Measurements from ENCODE around the gene ROMO1. TPM values are rescaled to one million over a fixed set of nuclear protein-coding genes. Genes with fewer than 3 reads are reported as not detected.
"Not testable (repeated sequence)": the region's sequence is repeated elsewhere in the genome, so short reads cannot be mapped to it uniquely, and the experiment has no call there.

The ROMO1 gene
- polyA plus RNA-seq, 1 donor from 2014 or later, result 514 TPM

DNA sequence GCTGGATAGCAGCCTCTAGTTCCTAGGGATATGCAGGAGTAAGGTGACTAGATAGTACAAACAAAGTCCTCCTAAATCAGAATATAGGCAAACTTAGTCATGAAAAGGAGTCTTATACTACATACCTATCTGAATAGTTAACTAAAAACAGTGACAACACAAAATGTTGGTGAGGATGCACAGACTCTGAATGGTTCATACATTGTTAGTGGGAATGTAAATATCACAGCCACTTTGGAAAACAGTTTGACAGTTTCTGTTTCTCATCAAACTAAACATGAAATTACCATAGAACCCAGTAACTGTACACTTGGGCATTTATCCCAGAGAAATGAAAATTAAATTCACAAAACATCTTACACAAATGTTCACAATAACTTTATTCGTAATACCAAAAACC, 17.2 kb upstream of the ROMO1 start:
- no peak overlapping the region for H3K4me3 ChIP-seq (ENCODE audit: low read length)
- no peak overlapping the region for H3K4me2 ChIP-seq (ENCODE audit: low read length)
- no peaks in the 10 kb centered on the region for H3K9me3 ChIP-seq (ENCODE audit: low read length)
- no peak overlapping the region for H3K9ac ChIP-seq (ENCODE audit: low read length)
- no peak overlapping the region for H3K27ac ChIP-seq (ENCODE audit: low read length)
- H3K36me3 ChIP-seq (ENCODE audit: insufficient read depth, low read length), result peaks cover 5% of the 10 kb centered on the region
- no peaks in the 10 kb centered on the region for H3K27me3 ChIP-seq (ENCODE audit: insufficient read depth, low read depth, low read length)
- no peak overlapping the region for H2AFZ ChIP-seq (ENCODE audit: low read depth, low read length)
- H4K20me1 ChIP-seq (ENCODE audit: insufficient read depth), result no peaks in the 10 kb centered on the region
- no peaks in the 10 kb centered on the region for H3K9me2 ChIP-seq (ENCODE audit: insufficient read depth, low read length)
- TF ChIP-seq TAF1 (IDR thresholded peaks at IDR 0.05; ENCODE audit: low read depth), result no peak
- TF ChIP-seq SMC3 (conservative IDR thresholded peaks at IDR 0.05; ENCODE audit: poor library complexity), result no peak
- TF ChIP-seq, protein P1, sequence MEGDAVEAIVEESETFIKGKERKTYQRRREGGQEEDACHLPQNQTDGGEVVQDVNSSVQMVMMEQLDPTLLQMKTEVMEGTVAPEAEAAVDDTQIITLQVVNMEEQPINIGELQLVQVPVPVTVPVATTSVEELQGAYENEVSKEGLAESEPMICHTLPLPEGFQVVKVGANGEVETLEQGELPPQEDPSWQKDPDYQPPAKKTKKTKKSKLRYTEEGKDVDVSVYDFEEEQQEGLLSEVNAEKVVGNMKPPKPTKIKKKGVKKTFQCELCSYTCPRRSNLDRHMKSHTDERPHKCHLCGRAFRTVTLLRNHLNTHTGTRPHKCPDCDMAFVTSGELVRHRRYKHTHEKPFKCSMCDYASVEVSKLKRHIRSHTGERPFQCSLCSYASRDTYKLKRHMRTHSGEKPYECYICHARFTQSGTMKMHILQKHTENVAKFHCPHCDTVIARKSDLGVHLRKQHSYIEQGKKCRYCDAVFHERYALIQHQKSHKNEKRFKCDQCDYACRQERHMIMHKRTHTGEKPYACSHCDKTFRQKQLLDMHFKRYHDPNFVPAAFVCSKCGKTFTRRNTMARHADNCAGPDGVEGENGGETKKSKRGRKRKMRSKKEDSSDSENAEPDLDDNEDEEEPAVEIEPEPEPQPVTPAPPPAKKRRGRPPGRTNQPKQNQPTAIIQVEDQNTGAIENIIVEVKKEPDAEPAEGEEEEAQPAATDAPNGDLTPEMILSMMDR (IDR thresholded peaks at IDR 0.05; ENCODE audit: poor library complexity, severe bottlenecking), result no peak
- TF ChIP-seq, protein P2, sequence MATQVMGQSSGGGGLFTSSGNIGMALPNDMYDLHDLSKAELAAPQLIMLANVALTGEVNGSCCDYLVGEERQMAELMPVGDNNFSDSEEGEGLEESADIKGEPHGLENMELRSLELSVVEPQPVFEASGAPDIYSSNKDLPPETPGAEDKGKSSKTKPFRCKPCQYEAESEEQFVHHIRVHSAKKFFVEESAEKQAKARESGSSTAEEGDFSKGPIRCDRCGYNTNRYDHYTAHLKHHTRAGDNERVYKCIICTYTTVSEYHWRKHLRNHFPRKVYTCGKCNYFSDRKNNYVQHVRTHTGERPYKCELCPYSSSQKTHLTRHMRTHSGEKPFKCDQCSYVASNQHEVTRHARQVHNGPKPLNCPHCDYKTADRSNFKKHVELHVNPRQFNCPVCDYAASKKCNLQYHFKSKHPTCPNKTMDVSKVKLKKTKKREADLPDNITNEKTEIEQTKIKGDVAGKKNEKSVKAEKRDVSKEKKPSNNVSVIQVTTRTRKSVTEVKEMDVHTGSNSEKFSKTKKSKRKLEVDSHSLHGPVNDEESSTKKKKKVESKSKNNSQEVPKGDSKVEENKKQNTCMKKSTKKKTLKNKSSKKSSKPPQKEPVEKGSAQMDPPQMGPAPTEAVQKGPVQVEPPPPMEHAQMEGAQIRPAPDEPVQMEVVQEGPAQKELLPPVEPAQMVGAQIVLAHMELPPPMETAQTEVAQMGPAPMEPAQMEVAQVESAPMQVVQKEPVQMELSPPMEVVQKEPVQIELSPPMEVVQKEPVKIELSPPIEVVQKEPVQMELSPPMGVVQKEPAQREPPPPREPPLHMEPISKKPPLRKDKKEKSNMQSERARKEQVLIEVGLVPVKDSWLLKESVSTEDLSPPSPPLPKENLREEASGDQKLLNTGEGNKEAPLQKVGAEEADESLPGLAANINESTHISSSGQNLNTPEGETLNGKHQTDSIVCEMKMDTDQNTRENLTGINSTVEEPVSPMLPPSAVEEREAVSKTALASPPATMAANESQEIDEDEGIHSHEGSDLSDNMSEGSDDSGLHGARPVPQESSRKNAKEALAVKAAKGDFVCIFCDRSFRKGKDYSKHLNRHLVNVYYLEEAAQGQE (IDR thresholded peaks at IDR 0.05; ENCODE audit: borderline replicate concordance), result no peak
- no peak for TF ChIP-seq POLR2AphosphoS5 (IDR thresholded peaks at IDR 0.05)
- no peak for TF ChIP-seq EP300 (conservative IDR thresholded peaks at IDR 0.05; ENCODE audit: poor library complexity, severe bottlenecking)
- no peak for TF ChIP-seq EZH2 (IDR thresholded peaks at IDR 0.05; ENCODE audit: borderline replicate concordance, insufficient read depth, low read length, poor library complexity, severe bottlenecking)
- TF ChIP-seq MXI1 (conservative IDR thresholded peaks at IDR 0.05; ENCODE audit: poor library complexity, severe bottlenecking), result no peak
- TF ChIP-seq RAD21 (conservative IDR thresholded peaks at IDR 0.05), result no peak
- no peaks in the 10 kb centered on the region for H3K79me2 ChIP-seq (replicated peaks; ENCODE audit: insufficient read depth, low read length)
- no peaks in the 10 kb centered on the region for H3F3A ChIP-seq (ENCODE audit: insufficient read depth, low read length, poor library complexity, severe bottlenecking)

DNA sequence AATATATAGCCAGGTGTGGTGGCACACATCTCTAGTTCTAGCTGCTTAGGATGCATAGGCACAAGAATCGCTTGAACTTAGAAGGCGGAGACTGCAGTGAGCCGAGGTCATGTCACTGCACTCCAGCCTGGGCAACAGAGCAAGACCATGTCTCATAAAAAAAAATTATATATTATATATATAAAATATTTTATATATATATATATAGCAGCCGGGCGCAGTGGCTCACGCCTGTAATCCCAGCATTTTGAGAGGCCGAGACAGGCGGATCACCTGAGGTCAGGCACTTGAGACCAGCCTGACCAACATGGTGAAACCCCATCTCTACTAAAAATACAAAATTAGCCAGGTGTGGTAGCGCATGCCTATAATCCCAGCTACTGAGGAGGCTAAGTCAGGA, 13.8 kb upstream of the ROMO1 start:
- not testable (repeated sequence) for H3K9ac ChIP-seq (ENCODE audit: low read length); H3K9me3 ChIP-seq (ENCODE audit: low read length); H3K79me2 ChIP-seq (replicated peaks; ENCODE audit: insufficient read depth, low read length); H3K27ac ChIP-seq (ENCODE audit: low read length); H3K4me3 ChIP-seq (ENCODE audit: low read length); H3K9me2 ChIP-seq (ENCODE audit: insufficient read depth, low read length); H3K36me3 ChIP-seq (ENCODE audit: insufficient read depth, low read length); H3F3A ChIP-seq (ENCODE audit: insufficient read depth, low read length, poor library complexity, severe bottlenecking); H2AFZ ChIP-seq (ENCODE audit: low read depth, low read length); H3K27me3 ChIP-seq (ENCODE audit: insufficient read depth, low read depth, low read length); H3K4me2 ChIP-seq (ENCODE audit: low read length); H4K20me1 ChIP-seq (ENCODE audit: insufficient read depth)

- not testable (repeated sequence) for H3F3A ChIP-seq (ENCODE audit: insufficient read depth, low read length, poor library complexity, severe bottlenecking); H3K9me2 ChIP-seq (ENCODE audit: insufficient read depth, low read length); H3K4me3 ChIP-seq (ENCODE audit: low read length); H3K4me2 ChIP-seq (ENCODE audit: low read length); H3K36me3 ChIP-seq (ENCODE audit: insufficient read depth, low read length); H4K20me1 ChIP-seq (ENCODE audit: insufficient read depth); H3K9ac ChIP-seq (ENCODE audit: low read length); H3K79me2 ChIP-seq (replicated peaks; ENCODE audit: insufficient read depth, low read length); H3K27ac ChIP-seq (ENCODE audit: low read length); H2AFZ ChIP-seq (ENCODE audit: low read depth, low read length); H3K27me3 ChIP-seq (ENCODE audit: insufficient read depth, low read depth, low read length); H3K9me3 ChIP-seq (ENCODE audit: low read length)
Measured at GRCh38 chr20:35686872-35687271, 12.3 kb upstream of the ROMO1 start.

All from neural cell (in vitro differentiated cells).